Left lung (tissue), 10 donors: Measurements from ENCODE around the gene SVEP1. TPM values are rescaled to one million over a fixed set of nuclear protein-coding genes. Genes with fewer than 3 reads are reported as not detected.

Experiments
- ATAC-seq: fragments of 200-7000 bp; cut with Tn5 transposase; one replicate; pipeline ENCODE4 v1.9.1; 2020; ENCODE audit warnings: moderate library complexity
- DNase-seq, 4 donors: peaks; one replicate each; pipeline ENCODE4 v3.0.0-alpha.2; 2013 to 2020
- H3K27ac ChIP-seq, 2 donors: fragments of 200-600 bp; sonication (generic) in 1 of 2; one replicate each; pipeline versions ENCODE4 v1.5.0 to v1.8.0; 2020 to 2021
- H3K27me3 ChIP-seq, 2 donors: fragments of 200-600 bp; sonication (generic) in 1 of 2; one replicate each; pipeline versions ENCODE4 v1.5.0 to v1.8.0; 2020 to 2021
- H3K36me3 ChIP-seq, 2 donors: fragments of 200-600 bp; sonication (generic) in 1 of 2; one replicate each; pipeline versions ENCODE4 v1.5.0 to v1.8.0; 2020 to 2021
- H3K4me1 ChIP-seq, 2 donors: fragments of 200-600 bp; one replicate each; pipeline ENCODE4 v1.8.0; 2021
- H3K4me3 ChIP-seq, 2 donors: fragments of 200-600 bp; sonication (generic) in 1 of 2; one replicate each; pipeline versions ENCODE4 v1.5.0 to v1.8.0; 2020 to 2021; ENCODE audit warnings: mild to moderate bottlenecking in 1 of 2
- H3K9me3 ChIP-seq, 2 donors: fragments of 200-600 bp; sonication (generic) in 1 of 2; one replicate each; pipeline versions ENCODE4 v1.5.0 to v1.8.0; 2020 to 2021
- intact Hi-C, 2 donors: fragments of 100-400 bp; cut with DNase I; formaldehyde crosslinking; loops; one replicate each; pipeline versions ENCODE4 v1.11.2 to v1.14.2; 2022
- polyA plus RNA-seq, 6 donors: library from polyadenylated mRNA; unstranded; fragments of 120-200 nt; gene quantifications; one replicate each; pipeline ENCODE4 v1.2.1, GENCODE V29; 2013; ENCODE audit not compliant: insufficient read length in 6 of 6
- total RNA-seq, 2 donors: library from RNA; stranded (reverse); fragmentation: NEBNext Ultra II Directional; extraction: Animal tissue kit (Norgen Biotek cat#: 25700); gene quantifications; one replicate each; pipeline ENCODE4 v1.2.1, GENCODE V29; 2021
- TF ChIP-seq, protein P1 (sequence below), 2 donors: fragments of 200-600 bp; sonication (generic) in 1 of 2; IDR thresholded peaks; one replicate each; pipeline versions ENCODE4 v1.5.0 to v1.8.0; 2021; ENCODE audit warnings: antibody characterized with exemption in 2 of 2
- donor health status: DM: no; HTN: yes; CAD: no.
- donor health status: DM: no; HTN: no; CAD: no.

Gene SVEP1
- total and polyA plus RNA-seq, 8 donors: 21.7 to 36.2 (median 27.7) TPM

DNA sequence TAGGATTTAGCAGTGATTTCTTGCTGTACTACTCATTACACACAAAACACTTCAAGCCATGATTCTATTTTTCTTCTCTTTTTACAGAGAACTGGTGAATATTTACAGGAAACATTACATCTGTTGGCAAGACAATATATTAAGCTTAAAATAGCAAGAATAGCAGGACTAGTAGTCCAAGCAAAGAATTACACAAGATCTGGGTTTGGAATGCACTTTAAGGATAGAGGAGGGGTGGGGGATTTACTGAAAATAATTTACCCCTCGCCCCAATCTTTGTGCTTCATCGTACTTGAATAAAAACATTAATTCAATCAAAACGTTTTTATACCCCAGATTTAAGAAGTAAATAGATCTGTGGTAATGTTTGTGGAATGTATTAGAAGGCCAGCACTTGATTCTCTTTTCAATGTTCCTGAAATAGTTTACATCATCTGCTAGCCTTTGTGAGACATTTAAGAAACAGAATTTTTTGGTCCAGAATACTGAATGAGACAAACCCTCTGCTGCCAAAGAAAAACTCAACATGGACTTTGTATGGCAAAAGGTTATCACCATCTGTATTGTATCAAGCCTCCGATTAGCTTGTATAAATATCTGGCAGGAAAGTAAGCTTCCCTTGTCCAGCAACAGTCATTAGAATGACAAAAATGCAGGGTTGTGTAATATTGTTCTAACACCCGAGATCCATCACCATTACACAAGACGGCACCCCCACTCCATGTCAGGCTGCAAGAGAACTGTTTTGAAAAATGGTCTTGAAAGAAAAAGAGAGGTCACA, 23.8 kb downstream of the SVEP1 start:
- Histone ChIP-seq H3K4me1 (peaks cover 3 to 5% of the 10 kb centered on the region in 2 donors), H3K27ac (peak overlapping the region; percentile 23 to 45), H3K27me3 (no peaks in the 10 kb centered on the region), H3K4me3 (no peak overlapping the region), H3K36me3 (no peaks in the 10 kb centered on the region), H3K9me3 (no peaks in the 10 kb centered on the region)
- intact Hi-C loops: no loop called here
- peak; percentile 86 for ATAC-seq
- DNase-seq: peak in 2 of 4 donors; percentile 92
- TF ChIP-seq, protein P1, sequence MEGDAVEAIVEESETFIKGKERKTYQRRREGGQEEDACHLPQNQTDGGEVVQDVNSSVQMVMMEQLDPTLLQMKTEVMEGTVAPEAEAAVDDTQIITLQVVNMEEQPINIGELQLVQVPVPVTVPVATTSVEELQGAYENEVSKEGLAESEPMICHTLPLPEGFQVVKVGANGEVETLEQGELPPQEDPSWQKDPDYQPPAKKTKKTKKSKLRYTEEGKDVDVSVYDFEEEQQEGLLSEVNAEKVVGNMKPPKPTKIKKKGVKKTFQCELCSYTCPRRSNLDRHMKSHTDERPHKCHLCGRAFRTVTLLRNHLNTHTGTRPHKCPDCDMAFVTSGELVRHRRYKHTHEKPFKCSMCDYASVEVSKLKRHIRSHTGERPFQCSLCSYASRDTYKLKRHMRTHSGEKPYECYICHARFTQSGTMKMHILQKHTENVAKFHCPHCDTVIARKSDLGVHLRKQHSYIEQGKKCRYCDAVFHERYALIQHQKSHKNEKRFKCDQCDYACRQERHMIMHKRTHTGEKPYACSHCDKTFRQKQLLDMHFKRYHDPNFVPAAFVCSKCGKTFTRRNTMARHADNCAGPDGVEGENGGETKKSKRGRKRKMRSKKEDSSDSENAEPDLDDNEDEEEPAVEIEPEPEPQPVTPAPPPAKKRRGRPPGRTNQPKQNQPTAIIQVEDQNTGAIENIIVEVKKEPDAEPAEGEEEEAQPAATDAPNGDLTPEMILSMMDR (IDR thresholded peaks at IDR 0.05): no peak

DNA sequence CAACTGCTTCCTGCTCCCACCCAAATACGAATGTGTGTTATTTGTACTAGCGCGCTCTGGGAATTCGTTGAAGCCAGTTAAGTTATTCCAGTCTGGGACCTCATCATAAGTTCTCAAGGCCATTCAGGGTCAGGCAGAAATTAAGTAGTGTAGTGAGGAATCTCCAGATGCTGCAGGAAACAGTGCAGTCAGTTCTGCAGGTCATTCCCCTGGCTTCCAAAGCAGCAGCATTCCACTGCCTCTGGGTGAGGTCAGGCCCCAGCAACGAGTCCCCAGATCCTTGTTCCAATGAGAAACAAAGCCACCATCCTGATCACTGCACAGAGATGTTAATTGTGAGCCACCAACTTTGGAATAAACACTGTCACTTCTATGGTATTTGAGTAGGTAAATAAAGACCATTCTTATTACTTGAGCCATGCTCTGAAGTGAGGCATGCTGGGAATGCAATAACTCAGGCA, 33.1 kb downstream of the SVEP1 start:
- ATAC-seq (no peak), DNase-seq (no peak)
- TF ChIP-seq, protein P1 (IDR thresholded peaks at IDR 0.05): no peak
- no peak overlapping the region for H3K27ac ChIP-seq
- H3K9me3 ChIP-seq: no peaks in the 10 kb centered on the region
- H3K27me3 ChIP-seq: no peaks in the 10 kb centered on the region
- H3K4me1 ChIP-seq: no peaks in the 10 kb centered on the region
- H3K4me3 ChIP-seq: no peak overlapping the region
- intact Hi-C loops: no loop called here
- H3K36me3 ChIP-seq: no peaks in the 10 kb centered on the region

DNA sequence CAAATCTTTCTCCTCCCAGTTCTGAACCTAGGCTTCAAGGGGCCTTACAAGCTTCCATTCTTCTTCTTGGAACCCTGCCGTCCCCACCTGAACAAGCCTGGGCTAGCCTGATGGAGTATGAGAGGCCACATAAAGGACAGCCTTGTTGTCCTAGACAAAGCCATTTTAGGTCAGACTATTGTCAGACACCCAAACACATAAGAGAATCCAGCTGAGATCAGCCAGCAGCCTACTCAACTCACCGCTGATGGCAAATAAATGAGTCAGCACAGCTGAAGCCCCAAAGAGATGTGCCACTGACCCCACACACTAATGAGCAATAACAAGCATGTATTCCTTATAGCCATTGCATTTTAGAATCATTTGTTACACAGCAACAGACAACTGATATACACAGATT, 33.8 kb downstream of the SVEP1 start:
- intact Hi-C loops: no loop called here
- H3K27ac ChIP-seq: no peak overlapping the region
- H3K9me3 ChIP-seq: no peaks in the 10 kb centered on the region
- no peaks in the 10 kb centered on the region for H3K4me1 ChIP-seq
- ATAC-seq (no peak), DNase-seq (no peak)
- H3K27me3 ChIP-seq: no peaks in the 10 kb centered on the region
- H3K4me3 ChIP-seq: no peak overlapping the region
- TF ChIP-seq, protein P1 (IDR thresholded peaks at IDR 0.05): no peak
- H3K36me3 ChIP-seq: no peaks in the 10 kb centered on the region

DNA sequence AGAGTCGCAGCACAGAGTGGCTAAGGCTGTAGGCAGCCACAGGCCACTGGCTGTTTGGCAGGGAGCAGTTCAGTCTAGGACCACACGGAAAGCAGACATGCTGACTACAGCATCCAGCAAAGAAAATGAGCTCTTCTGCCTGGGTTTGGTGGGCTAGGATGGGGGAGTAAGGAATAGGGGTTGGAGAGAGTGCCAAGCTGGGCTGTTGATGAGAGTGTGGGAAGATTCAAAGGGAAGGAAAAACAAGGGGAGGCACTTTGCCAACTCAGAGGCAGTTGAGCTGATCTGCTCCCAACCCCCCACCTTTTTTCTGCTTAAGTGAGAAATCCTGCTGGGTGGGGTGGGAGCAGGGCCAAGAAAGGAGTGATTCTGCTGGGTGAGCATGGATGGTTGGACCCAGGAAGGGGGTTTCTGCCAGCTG, 35.9 kb downstream of the SVEP1 start:
- DNase-seq: peak in 3 of 4 donors; percentile 32 to 77 (median 67)
- no peaks in the 10 kb centered on the region for H3K4me1 ChIP-seq

DNA sequence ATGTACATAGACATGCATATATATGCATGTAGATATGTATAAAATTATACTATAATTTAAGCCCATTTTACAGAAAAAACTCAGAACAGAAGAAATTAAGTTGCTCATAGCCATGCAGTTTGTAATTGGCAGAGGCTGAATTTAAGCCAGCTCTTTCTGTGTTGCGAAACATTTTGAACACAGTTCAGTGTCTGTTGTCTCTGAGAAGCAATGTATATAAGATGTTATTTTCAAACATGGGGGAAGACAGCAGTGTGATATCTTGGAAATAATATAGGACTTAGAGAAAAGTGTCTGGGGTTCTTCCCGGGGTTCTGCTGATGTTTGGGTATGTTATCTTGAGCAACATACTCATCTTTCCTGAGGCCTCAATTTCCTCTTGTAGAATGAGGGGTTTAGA, 37.6 kb downstream of the SVEP1 start:
- Histone ChIP-seq H3K27ac (no peak overlapping the region), H3K4me1 (no peaks in the 10 kb centered on the region), H3K9me3 (no peaks in the 10 kb centered on the region), H3K27me3 (no peaks in the 10 kb centered on the region), H3K4me3 (no peak overlapping the region), H3K36me3 (no peaks in the 10 kb centered on the region)
- DNase-seq: no peak
- intact Hi-C loops: no loop called here
- TF ChIP-seq, protein P1 (IDR thresholded peaks at IDR 0.05): no peak
- ATAC-seq: no peak

More for the DNA sequence above, 35.9 kb downstream of the SVEP1 start:
- peak; percentile 55 for ATAC-seq
- Histone ChIP-seq H3K4me3 (no peak overlapping the region), H3K9me3 (no peaks in the 10 kb centered on the region), H3K27me3 (no peaks in the 10 kb centered on the region), H3K36me3 (no peaks in the 10 kb centered on the region), H3K27ac (peak overlapping the region in 1 of 2 donors; percentile 22)
- TF ChIP-seq, protein P1 (IDR thresholded peaks at IDR 0.05): no peak
- intact Hi-C loops: no loop called here
